ENCODE results near the gene SYPL1.
A peak's percentile ranks its signal among the peaks of the same experiment; 100 is the strongest.

The SYPL1 gene

DNA sequence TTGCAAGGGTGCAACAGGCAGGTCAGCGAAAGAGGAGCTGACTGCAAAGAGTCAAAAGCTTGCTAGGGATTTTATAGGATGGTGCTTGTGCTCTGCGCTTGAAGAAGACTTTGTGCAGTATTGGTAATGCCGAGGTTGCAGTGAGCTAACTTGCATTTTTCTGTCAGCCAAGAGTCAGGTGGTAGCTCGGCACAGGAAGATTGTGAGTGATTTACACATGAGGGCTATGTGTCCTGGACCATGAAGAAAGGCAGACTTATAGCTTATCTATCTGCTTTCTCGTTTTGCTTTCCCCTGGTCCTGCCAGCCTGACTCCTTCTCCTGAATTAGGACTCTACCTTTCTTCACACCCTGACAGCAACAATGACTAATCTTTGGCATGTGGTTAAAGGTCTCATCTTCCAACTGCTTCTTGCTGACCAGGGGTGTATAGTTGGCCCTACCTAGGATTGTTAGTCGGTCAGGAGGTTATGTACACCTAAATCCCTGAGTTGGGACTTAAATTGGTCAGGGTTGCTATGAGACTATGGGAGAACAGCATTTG, 4.1 kb upstream of the SYPL1 start:
- ChIA-PET CTCF (interaction anchor here (0.8 to 1.9 kb wide), 7 partner anchors 16 to 75 kb away, joined by 3 to 7 read pairs (median 3); no protein-coding TSS in a partner anchor), POLR2A (no interaction called here)
- DNase-seq (ENCODE audit: extremely low spot score), result no peak
- TF ChIP-seq, protein P1, sequence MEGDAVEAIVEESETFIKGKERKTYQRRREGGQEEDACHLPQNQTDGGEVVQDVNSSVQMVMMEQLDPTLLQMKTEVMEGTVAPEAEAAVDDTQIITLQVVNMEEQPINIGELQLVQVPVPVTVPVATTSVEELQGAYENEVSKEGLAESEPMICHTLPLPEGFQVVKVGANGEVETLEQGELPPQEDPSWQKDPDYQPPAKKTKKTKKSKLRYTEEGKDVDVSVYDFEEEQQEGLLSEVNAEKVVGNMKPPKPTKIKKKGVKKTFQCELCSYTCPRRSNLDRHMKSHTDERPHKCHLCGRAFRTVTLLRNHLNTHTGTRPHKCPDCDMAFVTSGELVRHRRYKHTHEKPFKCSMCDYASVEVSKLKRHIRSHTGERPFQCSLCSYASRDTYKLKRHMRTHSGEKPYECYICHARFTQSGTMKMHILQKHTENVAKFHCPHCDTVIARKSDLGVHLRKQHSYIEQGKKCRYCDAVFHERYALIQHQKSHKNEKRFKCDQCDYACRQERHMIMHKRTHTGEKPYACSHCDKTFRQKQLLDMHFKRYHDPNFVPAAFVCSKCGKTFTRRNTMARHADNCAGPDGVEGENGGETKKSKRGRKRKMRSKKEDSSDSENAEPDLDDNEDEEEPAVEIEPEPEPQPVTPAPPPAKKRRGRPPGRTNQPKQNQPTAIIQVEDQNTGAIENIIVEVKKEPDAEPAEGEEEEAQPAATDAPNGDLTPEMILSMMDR (IDR thresholded peaks at IDR 0.05; ENCODE audit: control extremely low read depth, extremely low read depth, low read depth, missing control alignments), result no peak

DNA sequence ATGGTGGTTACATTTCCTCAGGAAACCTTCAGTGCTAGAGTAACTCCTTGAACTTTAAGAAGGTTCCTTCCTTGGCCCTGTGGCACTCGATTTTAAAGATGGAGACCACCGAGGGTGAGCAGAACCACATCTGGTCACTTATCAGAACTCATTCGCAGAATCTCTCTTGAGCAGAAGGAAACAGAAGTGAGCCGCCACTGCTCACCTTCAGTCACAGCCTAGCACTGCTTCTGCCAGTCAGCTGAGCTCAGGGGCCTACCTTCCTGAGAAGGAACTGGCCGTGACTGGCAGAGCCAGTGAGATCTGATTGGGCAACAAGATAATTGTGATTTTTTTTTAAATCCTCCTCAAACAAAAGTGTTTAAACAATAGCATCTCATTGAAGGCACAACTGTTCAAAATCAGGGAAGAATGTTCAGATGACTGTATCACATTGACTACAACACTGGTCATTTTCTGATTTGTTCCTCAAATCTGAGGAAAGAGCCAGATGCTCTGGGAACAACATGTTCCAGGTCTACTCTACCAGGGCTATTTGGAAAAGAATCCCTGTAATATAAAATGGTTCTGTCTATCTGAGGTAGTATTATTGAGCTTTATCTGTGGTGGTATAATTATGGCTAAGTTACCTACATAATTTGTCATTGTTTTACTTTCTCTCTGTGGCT, 2.7 kb upstream of the SYPL1 start:
- POLR2A ChIA-PET, result no interaction called here
- CTCF ChIA-PET, result interaction anchor here (0.9 to 1.3 kb wide), 2 partner anchors 62 to 67 kb away, joined by 3 to 4 read pairs; no protein-coding TSS in a partner anchor
- no peak for DNase-seq (ENCODE audit: extremely low spot score)
- TF ChIP-seq, protein P1 (IDR thresholded peaks at IDR 0.05; ENCODE audit: control extremely low read depth, extremely low read depth, low read depth, missing control alignments), result no peak

DNA sequence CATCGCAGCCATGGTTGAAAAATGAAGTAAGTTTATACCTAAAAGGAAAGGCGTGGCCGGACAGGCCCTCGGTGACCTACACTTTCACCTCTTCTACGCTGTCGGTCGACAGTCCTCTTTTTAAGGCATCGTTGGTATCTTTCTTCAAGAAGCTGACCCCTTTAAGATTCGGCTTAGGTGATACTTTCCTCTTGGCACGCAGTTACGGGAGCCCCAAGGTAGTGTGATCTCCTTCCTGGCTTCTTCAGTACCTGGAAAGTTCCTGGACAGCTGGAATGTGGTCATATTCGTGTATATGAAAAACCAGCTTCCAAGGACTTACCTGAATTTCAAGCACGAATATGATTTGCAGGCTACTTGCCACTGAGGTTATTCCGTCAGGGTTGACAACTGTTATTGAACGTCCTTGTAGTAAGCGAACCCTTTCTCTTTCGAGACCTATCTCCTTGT, 885 bp upstream of the SYPL1 start:
- TF ChIP-seq, protein P1 (IDR thresholded peaks at IDR 0.05; ENCODE audit: control extremely low read depth, extremely low read depth, low read depth, missing control alignments), result no peak
- CTCF ChIA-PET, result interaction anchor here (0.7 to 3.5 kb wide), 11 partner anchors 8 to 55 kb away, joined by 3 to 16 read pairs (median 4); no protein-coding TSS in a partner anchor
- POLR2A ChIA-PET, result no interaction called here
- no peak for DNase-seq (ENCODE audit: extremely low spot score)

DNA sequence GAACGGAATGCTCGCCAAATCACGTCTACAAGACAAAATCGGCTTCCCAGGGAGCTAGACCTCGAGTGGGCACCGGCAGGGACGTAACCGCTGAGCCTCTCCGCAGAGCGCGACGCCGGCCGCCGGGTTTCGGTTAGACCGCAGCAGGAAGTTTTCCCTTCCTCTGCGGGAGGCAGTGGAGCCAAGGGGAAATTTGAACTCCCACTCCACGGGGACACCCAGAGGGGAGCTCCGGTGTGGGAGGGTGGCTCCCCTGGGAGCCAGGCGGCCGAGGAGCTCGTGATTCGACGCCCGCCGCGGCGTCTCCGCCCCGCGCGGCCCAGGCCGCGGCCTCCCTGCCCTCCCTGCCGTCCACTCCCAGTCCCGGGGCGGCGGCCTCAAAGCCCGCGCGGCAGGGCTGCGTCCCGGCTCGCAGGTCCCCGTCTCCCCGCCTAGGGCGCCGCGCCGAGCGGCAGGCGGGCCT, 426 bp downstream of the SYPL1 start:
- TF ChIP-seq, protein P1 (IDR thresholded peaks at IDR 0.05; ENCODE audit: control extremely low read depth, extremely low read depth, low read depth, missing control alignments), result no peak
- ChIA-PET CTCF (interaction anchor here (1.3 to 3.5 kb wide), 9 partner anchors 9 to 54 kb away, joined by 3 to 16 read pairs (median 6); no protein-coding TSS in a partner anchor), POLR2A (interaction anchor here (0.5 to 1.0 kb wide), 4 partner anchors 40 to 1602 kb away, joined by 3 to 8 read pairs (median 4); no protein-coding TSS in a partner anchor)
- peak; percentile 56 for DNase-seq (ENCODE audit: extremely low spot score)

DNA sequence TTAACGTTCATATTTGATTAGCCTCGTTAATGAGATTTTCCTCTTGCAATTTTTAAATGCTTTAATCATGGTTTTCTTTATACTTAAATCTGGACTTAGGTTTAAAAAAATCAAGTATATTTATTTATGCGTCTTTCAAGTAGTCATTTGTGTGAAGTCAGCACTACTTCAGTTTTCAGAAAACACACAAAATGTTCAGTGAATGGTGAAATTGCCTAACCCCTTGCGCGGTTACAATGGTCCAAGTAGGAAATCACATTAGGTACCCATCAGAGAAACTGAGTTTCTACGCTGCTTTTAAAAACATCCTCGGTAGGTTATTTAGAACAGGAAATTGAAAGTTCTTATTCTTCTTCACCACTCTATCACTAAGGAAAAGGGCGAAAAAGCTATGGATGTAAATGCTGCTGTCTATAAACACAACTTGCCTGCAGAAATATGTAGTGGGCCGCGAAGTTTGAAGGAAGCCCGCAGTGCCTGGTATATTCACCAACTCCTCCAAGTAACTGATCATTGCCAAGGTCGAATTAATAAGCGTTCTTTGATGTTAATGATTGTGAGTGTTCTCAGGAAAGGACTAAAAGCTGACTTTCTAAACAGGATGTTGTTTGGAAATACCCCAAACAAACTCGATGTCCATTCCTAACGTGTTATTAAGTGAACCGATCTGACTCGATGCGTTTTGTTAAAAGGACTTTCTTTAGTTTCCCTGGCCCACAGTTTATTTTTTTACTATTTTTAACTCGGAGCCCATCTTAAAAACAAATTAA, 1.0 kb downstream of the SYPL1 start:
- DNase-seq (ENCODE audit: extremely low spot score), result no peak
- ChIA-PET CTCF (interaction anchor here (1.3 to 3.5 kb wide), 9 partner anchors 8 to 53 kb away, joined by 3 to 16 read pairs (median 6); no protein-coding TSS in a partner anchor), POLR2A (interaction anchor here (1.0 kb wide), 1 partner anchor 40 kb away, joined by 3 read pairs; no protein-coding TSS in a partner anchor)
- TF ChIP-seq, protein P1 (IDR thresholded peaks at IDR 0.05; ENCODE audit: control extremely low read depth, extremely low read depth, low read depth, missing control alignments), result no peak

DNA sequence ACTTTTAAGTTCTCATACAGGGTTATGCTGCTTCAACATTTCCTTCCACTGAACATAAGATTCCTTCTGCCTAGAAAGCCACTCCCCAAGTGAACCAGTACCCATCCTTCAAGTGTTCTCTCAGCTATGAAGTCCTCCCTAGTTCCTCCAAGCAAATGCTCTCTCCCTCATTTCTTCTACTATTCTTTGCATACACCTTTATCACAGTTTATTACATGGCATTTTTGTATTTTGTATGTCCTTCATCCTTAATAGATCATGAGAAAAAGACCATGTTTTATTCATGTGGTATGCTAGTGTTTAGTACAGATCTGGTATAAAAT, 1.9 kb downstream of the SYPL1 start:
- no peak for DNase-seq (ENCODE audit: extremely low spot score)
- TF ChIP-seq, protein P1 (IDR thresholded peaks at IDR 0.05; ENCODE audit: control extremely low read depth, extremely low read depth, low read depth, missing control alignments), result no peak
- ChIA-PET POLR2A (no interaction called here), CTCF (interaction anchor here (3.5 kb wide), 1 partner anchor 16 kb away, joined by 16 read pairs; no protein-coding TSS in a partner anchor)

Data from GM10248 (cell line).